Measurements from ENCODE around the gene RHOG. TPM values are rescaled to one million over a fixed set of nuclear protein-coding genes. Genes with fewer than 3 reads are reported as not detected.
A peak's percentile ranks its signal among the peaks of the same experiment; 100 is the strongest.
"Not testable (repeated sequence)": the region's sequence is repeated elsewhere in the genome, so short reads cannot be mapped to it uniquely, and the experiment has no call there.

Gene RHOG
- polyA plus RNA-seq, 3 donors = 21.9 to 31.8 (median 28.4) TPM

- DNase-seq = no peak
Observed at GRCh38 chr11:3816673-3817072, 24.1 kb downstream of the RHOG start.

DNA sequence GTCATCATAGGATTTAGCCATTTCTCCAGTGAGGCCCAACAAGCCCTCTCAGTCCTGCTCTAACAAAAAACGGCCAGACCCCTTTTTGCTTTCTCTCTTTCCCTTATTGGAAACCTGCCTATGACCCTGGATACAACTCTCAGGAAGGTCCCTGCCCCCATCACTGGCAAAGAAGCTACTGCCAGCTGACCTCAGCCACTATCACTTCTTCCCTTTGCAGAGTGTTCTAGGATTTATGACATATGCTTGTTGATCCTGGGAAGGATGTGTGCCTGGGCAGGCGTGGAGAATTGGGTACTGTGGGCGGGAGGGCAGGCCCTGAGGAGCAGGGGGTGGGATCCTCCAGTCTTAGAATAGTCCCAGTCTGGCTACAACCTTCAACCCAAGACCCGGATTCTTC, 24.9 kb downstream of the RHOG start:
- no peak for DNase-seq

GRCh38 chr11:3814832-3815231, 25.9 kb downstream of the RHOG start:
- DNase-seq = not testable (repeated sequence)

GRCh38 chr11:3810951-3811350, 29.8 kb downstream of the RHOG start:
- DNase-seq = no peak

- DNase-seq = no peak
Observed at GRCh38 chr11:3810446-3810845, 30.3 kb downstream of the RHOG start.

DNA sequence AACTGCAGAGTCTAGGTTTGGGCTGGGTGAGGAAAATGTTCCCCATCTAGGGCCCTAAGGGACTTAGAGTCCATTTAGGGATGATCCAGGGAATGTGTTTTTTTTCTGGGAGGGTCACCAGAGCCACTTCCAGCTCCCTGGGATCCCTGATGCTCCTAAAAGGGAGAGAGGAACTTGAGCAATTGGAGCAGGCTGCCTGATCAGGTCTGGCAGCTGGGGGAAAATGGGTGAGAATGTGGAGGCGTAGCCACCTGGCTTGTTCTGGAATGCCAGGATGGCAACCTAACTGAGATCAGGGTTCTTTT, 31.2 kb downstream of the RHOG start:
- DNase-seq = no peak

- DNase-seq = peak; percentile 48
Observed at GRCh38 chr11:3808861-3809623, 31.7 kb downstream of the RHOG start.

GRCh38 chr11:3807909-3808860, 32.6 kb downstream of the RHOG start, which contains the start of gene PGAP2:
PGAP2 (plus strand) TSS chr11:3808560; CDS start chr11:3811260, 2,700 bp downstream.
- peak; percentile 68 for DNase-seq

DNA sequence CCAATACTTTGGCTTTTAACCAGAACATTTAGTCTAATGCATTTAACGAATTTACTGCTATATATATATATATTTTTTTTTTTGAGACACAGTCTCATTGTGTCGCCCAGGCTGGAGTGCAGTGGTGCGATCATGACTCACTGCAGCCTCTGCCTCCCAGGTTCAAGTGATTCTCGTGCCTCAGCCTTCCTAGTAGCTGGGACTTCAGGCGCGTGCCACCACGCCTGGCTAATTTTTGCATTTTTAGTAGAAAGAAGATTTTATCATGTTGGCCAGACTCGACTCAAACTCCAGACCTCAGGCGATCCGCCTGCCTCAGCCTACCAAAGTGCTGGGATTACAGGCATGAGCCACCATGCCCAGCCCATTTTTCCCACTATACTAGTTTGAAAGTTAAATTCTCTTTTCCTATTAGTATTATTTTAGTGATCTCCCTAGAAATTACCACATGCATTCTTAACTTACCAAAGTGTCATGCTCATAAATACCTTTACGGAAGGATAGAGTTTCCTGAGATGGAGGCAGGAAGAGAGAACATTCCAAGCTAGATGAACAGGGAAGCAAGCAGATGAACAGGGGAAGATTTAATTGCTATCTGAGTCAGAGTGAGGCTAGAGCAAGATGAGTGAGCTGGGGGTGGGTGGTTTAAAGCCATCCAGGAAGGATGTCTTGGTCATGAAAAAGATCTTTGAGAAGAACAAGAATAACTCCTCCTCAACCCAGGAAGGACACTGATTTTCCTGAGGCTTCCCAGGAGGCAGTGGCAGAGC, 36.8 kb downstream of the RHOG start:
- DNase-seq = no peak

DNA sequence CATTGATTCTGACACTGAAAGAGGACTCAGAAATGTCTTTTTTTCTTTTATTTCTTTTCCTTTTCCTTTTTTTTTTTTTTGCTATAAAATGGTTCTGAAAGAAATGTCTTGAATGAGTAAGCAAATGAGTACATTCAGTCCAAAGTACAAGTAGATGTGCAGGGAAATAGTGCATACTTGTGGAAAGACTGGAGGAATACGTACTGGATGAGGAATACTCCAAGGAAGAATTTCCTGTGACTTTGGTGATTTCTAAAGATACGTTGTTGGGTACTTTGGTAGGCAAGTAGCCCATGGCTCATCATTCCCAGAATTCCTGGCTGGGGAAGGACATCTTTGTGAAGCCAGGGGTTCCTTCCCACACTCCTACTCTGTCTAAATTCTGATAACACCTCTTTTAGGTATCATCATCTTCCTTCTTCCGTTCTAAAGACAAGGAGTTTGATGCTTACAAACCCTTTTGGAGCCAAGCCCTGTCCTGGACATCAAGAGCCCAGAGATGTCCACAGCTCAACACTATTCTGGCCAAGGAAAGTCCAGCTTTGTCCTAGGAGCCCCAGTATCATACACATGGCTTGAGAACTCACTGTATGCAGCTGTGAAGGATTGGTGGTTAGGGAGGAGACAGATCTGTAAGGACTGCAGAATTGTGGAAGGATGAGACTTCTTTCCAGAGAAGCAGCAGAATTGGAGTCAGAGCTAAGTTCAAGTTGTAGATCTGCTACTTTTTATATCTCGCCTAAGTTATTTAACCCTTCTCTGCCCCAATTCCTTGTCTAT, 38.6 kb downstream of the RHOG start:
- DNase-seq = no peak

DNA sequence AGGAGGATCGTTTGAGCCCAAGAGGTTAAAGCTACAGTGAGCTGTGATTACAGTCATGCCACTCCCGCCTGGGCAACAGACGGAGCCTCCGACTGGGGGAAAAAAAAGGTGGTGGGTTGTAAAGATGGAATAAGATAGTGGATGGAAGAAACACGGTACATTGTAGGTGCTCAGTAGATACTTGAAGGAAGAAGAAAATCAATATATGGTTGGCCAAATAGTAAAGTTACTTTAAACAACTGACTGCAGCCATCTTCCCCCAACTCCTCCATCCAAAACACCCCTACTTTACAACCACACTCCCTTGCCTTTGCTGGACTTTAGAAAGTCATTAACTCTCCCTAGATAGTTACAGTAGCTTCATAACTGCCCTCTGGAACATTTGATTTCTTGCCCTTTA, 40.9 kb downstream of the RHOG start:
- DNase-seq = no peak

DNA sequence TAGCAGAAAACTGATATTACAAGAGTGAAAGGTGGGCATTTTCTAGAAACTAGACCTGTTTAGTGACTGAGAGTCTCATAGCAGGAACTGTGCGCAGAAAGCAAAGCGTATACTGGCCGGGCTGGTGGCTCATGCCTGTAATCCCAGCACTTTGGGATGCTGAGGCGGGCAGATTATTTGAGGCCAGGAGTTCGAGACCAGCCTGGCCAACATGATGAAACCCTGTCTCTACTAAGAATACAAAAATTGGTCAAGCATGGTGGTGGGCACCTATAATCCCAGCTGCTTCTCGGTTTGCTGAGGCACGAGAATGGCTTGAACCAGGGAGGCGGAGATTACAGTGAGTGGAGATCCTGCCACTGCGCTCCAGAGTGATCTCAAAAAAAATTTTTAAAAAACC, 41.6 kb downstream of the RHOG start:
- DNase-seq = no peak

- DNase-seq = peak; percentile 100
Observed at GRCh38 chr11:3797329-3798090, 43.2 kb downstream of the RHOG start, which contains the start of gene NUP98. NUP98 (minus strand) TSS chr11:3797554; CDS start chr11:3782117, 15,437 bp downstream.

GRCh38 chr11:3796801-3797328, 43.9 kb downstream of the RHOG start:
- peak; percentile 62 for DNase-seq

DNA sequence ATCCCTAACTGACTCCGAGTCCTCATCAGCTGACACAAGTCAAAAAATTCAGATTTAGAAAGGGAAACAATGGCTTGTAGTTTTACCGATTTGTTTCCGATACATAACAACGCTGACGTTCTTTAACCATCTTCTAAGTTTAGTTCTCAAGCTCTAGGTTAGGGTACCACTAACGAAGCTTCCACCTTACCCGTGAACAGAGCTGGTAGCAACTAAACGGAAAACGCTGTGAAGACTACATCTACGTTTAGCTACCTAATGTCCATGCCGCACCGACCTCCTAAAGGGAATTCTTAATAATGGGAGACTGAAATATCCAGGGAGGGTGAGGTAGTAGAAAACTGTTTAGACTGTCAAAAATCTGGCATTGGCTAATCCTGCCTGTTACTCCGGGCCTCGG, 44.4 kb downstream of the RHOG start:
- DNase-seq = no peak

GRCh38 chr11:3796002-3796311, 44.8 kb downstream of the RHOG start:
- DNase-seq = no peak

DNA sequence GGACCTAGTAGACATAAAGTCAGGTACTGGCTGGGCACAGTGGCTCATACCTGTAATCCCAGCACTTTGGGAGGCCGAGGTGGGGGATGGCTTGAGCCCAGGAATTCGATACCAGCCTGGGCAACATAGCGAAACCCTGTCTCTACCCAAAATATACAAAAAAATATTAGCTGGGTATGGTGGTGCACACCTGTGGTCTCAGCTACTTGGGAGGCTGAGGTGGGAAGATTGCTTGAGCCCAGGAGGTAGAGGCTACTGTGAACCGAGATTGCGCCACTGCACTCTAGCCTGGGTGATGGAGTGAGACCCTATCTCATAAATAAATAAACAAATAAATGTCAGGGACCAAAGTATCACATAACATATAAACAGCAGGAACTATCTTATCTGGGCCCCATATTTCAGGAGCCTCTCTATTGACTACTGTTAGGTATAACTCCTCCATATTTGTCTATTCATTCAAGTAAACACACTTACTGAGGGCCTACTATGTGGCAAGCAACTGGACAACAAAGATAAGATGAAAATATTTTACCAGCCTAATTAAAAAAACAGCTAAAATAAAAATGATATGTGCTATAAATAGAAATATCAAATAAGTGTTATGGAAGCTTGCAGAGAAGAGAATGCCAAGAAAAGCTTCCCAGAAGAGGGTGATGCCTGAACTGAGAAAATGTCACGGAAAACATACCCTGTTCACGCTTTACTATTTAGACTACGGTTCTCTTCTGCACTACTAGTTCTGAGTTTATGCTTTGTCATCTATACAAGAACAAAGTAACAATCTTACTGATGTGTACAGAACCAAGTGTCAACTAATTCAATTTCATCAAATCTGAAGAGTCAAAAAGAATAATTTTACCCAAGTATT, 45.4 kb downstream of the RHOG start:
- DNase-seq = no peak

GRCh38 chr11:3794387-3794786, 46.4 kb downstream of the RHOG start:
- not testable (repeated sequence) for DNase-seq

- no peak for DNase-seq
Observed at GRCh38 chr11:3786781-3787428, 53.9 kb downstream of the RHOG start.

All from renal pelvis (tissue), 4 donors.